Hepatocyte (in vitro differentiated cells): ENCODE measurements around the gene PRDM16. TPM values are rescaled to one million over a fixed set of nuclear protein-coding genes. Genes with fewer than 3 reads are reported as not detected.

ENCODE experiments used
- DNase-seq: peaks from one replicate; pipeline ENCODE4 v3.0.0-alpha.2; 2016; ENCODE audit warnings: low spot score
- H2AFZ ChIP-seq: fragments of 200-600 bp; sonication (generic); 2 replicates; pipeline ENCODE4 v1.6.0; 2016; ENCODE audit warnings: antibody characterized with exemption, mild to moderate bottlenecking
- H3K27ac ChIP-seq: fragments of 200-600 bp; sonication (generic); 2 replicates; pipeline ENCODE4 v1.5.1; 2016; ENCODE audit warnings: mild to moderate bottlenecking
- H3K27me3 ChIP-seq: fragments of 200-600 bp; sonication (generic); 2 replicates; pipeline ENCODE4 v1.6.1; 2016
- H3K36me3 ChIP-seq: fragments of 200-600 bp; sonication (generic); replicated peaks from 2 replicates; pipeline ENCODE4 v1.5.1; 2016; ENCODE audit warnings: low read depth; ENCODE audit not compliant: insufficient read depth
- H3K4me1 ChIP-seq: fragments of 200-600 bp; sonication (generic); 2 replicates; pipeline ENCODE4 v1.5.1; 2016; ENCODE audit warnings: mild to moderate bottlenecking, moderate library complexity; ENCODE audit not compliant: insufficient read depth
- H3K4me2 ChIP-seq: fragments of 200-600 bp; sonication (generic); 2 replicates; pipeline ENCODE4 v1.6.0; 2016
- H3K4me3 ChIP-seq: fragments of 200-600 bp; sonication (generic); 2 replicates; pipeline ENCODE4 v1.5.1; 2016; ENCODE audit warnings: mild to moderate bottlenecking
- H3K79me2 ChIP-seq: fragments of 200-600 bp; sonication (generic); 2 replicates; pipeline ENCODE4 v1.6.0; 2017; ENCODE audit warnings: mild to moderate bottlenecking
- H3K9me2 ChIP-seq: fragments of 200-600 bp; sonication (generic); replicated peaks from 2 replicates; pipeline ENCODE4 v1.6.0; 2017; ENCODE audit warnings: mild to moderate bottlenecking; ENCODE audit not compliant: insufficient read depth
- H3K9me3 ChIP-seq: fragments of 200-600 bp; sonication (generic); 2 replicates; pipeline ENCODE4 v1.5.1; 2016; ENCODE audit warnings: low read depth, mild to moderate bottlenecking
- H4K20me1 ChIP-seq: fragments of 200-600 bp; sonication (generic); 2 replicates; pipeline ENCODE4 v1.6.0; 2016; ENCODE audit warnings: mild to moderate bottlenecking; ENCODE audit not compliant: insufficient read depth, poor library complexity, severe bottlenecking
- CTCF ChIP-seq: fragments of 200-600 bp; sonication (generic); IDR thresholded peaks from 2 replicates; pipeline ENCODE4 v1.5.1; 2016; ENCODE audit warnings: antibody characterized with exemption, mild to moderate bottlenecking; ENCODE audit not compliant: poor library complexity
- EZH2 ChIP-seq: fragments of 200-600 bp; sonication (generic); IDR thresholded peaks from 2 replicates; pipeline ENCODE4 v1.6.1; 2016; ENCODE audit warnings: antibody characterized with exemption, mild to moderate bottlenecking, borderline replicate concordance
- EZH2phosphoT487 ChIP-seq: fragments of 200-600 bp; sonication (generic); IDR thresholded peaks from one replicate; pipeline ENCODE4 v1.6.1; 2018; ENCODE audit warnings: antibody characterized with exemption, mild to moderate bottlenecking, low read depth, moderate library complexity; ENCODE audit not compliant: unreplicated experiment, severe bottlenecking
- WGBS: methylation state at CpG from one replicate; pipeline ENCODE4 v1.1.6; 2016; ENCODE audit warnings: low lambda C conversion rate; ENCODE audit errors: missing lambda C conversion rate; 5-methylcytosine and 5-hydroxymethylcytosine counted together
- polyA plus RNA-seq: library from polyadenylated mRNA; unstranded; fragments of >200 nt; fragmentation: Nextera tagmentation; extraction: Ambion mirVana; gene quantifications from 2 replicates; pipeline ENCODE4 v1.2.1, GENCODE V29; 2016
- total RNA-seq: library from RNA; depleted of rRNA; stranded (reverse); fragments of >200 nt; gene quantifications from 2 replicates; pipeline ENCODE4 v1.2.3, GENCODE V29; 2014

The PRDM16 gene
- total and polyA plus RNA-seq, 2 experiments from 2014 or later = 8.1 to 9.9 TPM

GRCh38 chr1:3142236-3142635, 73.2 kb downstream of the PRDM16 start:
- Histone ChIP-seq H3K4me1 (peaks cover 2% of the 10 kb centered on the region), H3K27ac (no peak overlapping the region), H3K79me2 (no peaks in the 10 kb centered on the region), H3K27me3 (no peaks in the 10 kb centered on the region), H3K9me2 (no peaks in the 10 kb centered on the region), H3K9me3 (no peaks in the 10 kb centered on the region), H2AFZ (no peak overlapping the region), H3K4me3 (no peak overlapping the region), H3K36me3 (no peaks in the 10 kb centered on the region), H3K4me2 (no peak overlapping the region), H4K20me1 (no peaks in the 10 kb centered on the region)
- 67% methylated on average over 17 of the region's 17 CpGs for WGBS
- no peak for DNase-seq
- TF ChIP-seq EZH2phosphoT487 (no peak), CTCF (no peak), EZH2 (no peak)

GRCh38 chr1:3142751-3143150, 73.7 kb downstream of the PRDM16 start:
- H4K20me1 ChIP-seq = no peaks in the 10 kb centered on the region
- H3K4me3 ChIP-seq = no peak overlapping the region
- no peaks in the 10 kb centered on the region for H3K9me3 ChIP-seq
- no peaks in the 10 kb centered on the region for H3K36me3 ChIP-seq
- H3K79me2 ChIP-seq = no peaks in the 10 kb centered on the region
- H3K4me2 ChIP-seq = no peak overlapping the region
- peaks cover 2% of the 10 kb centered on the region for H3K4me1 ChIP-seq
- no peaks in the 10 kb centered on the region for H3K27me3 ChIP-seq
- DNase-seq = no peak
- TF ChIP-seq EZH2 (no peak), EZH2phosphoT487 (no peak), CTCF (no peak)
- H2AFZ ChIP-seq = no peak overlapping the region
- no peak overlapping the region for H3K27ac ChIP-seq
- 93% methylated on average over 12 of the region's 12 CpGs for WGBS
- H3K9me2 ChIP-seq = no peaks in the 10 kb centered on the region

GRCh38 chr1:3145532-3146325, 76.7 kb downstream of the PRDM16 start:
- H3K4me2 ChIP-seq = no peak overlapping the region
- WGBS = 75% methylated on average over 39 of the region's 39 CpGs
- no peak overlapping the region for H2AFZ ChIP-seq
- no peaks in the 10 kb centered on the region for H4K20me1 ChIP-seq
- no peak overlapping the region for H3K4me3 ChIP-seq
- H3K27me3 ChIP-seq = no peaks in the 10 kb centered on the region
- peaks cover 2% of the 10 kb centered on the region for H3K4me1 ChIP-seq
- TF ChIP-seq EZH2 = no peak
- TF ChIP-seq CTCF = no peak
- TF ChIP-seq EZH2phosphoT487 = no peak
- no peaks in the 10 kb centered on the region for H3K36me3 ChIP-seq
- no peaks in the 10 kb centered on the region for H3K9me3 ChIP-seq
- no peaks in the 10 kb centered on the region for H3K9me2 ChIP-seq
- no peaks in the 10 kb centered on the region for H3K79me2 ChIP-seq
- H3K27ac ChIP-seq = no peak overlapping the region
- no peak for DNase-seq
